Measurements from ENCODE around the gene H1-8.
A peak's percentile ranks its signal among the peaks of the same experiment; 100 is the strongest.

The H1-8 gene

GRCh38 chr3:129571605-129572547, 28.9 kb downstream of the H1-8 start:
- no peak for DNase-seq (ENCODE audit: extremely low read depth in 1 of 2, low read depth in 1 of 2)

- DNase-seq (ENCODE audit: extremely low read depth in 1 of 2, low read depth in 1 of 2), result no peak
Observed at GRCh38 chr3:129572603-129573002, 29.6 kb downstream of the H1-8 start.

- DNase-seq (ENCODE audit: extremely low read depth in 1 of 2, low read depth in 1 of 2), result no peak
Observed at GRCh38 chr3:129573493-129573892, 30.5 kb downstream of the H1-8 start.

GRCh38 chr3:129574206-129574605, 31.2 kb downstream of the H1-8 start:
- no peak for DNase-seq (ENCODE audit: extremely low read depth in 1 of 2, low read depth in 1 of 2)

GRCh38 chr3:129575233-129575996, 32.4 kb downstream of the H1-8 start:
- DNase-seq (ENCODE audit: extremely low read depth in 1 of 2, low read depth in 1 of 2), result no peak

- DNase-seq (ENCODE audit: extremely low read depth in 1 of 2, low read depth in 1 of 2), result no peak
Observed at GRCh38 chr3:129575997-129576384, 33.0 kb downstream of the H1-8 start.

- peak; percentile 29 to 45 for DNase-seq (ENCODE audit: extremely low read depth in 1 of 2, low read depth in 1 of 2)
Observed at GRCh38 chr3:129576514-129577352, 33.8 kb downstream of the H1-8 start.

- no peak for DNase-seq (ENCODE audit: extremely low read depth in 1 of 2, low read depth in 1 of 2)
Observed at GRCh38 chr3:129577366-129577765, 34.4 kb downstream of the H1-8 start.

- DNase-seq (ENCODE audit: extremely low read depth in 1 of 2, low read depth in 1 of 2), result no peak
Observed at GRCh38 chr3:129577925-129578786, 35.2 kb downstream of the H1-8 start.

- no peak for DNase-seq (ENCODE audit: extremely low read depth in 1 of 2, low read depth in 1 of 2)
Observed at GRCh38 chr3:129579991-129580390, 37.0 kb downstream of the H1-8 start.

- no peak for DNase-seq (ENCODE audit: extremely low read depth in 1 of 2, low read depth in 1 of 2)
Observed at GRCh38 chr3:129581623-129582022, 38.6 kb downstream of the H1-8 start.

GRCh38 chr3:129582799-129583198, 39.8 kb downstream of the H1-8 start:
- DNase-seq (ENCODE audit: extremely low read depth in 1 of 2, low read depth in 1 of 2), result no peak

GRCh38 chr3:129583289-129583688, 40.3 kb downstream of the H1-8 start:
- DNase-seq (ENCODE audit: extremely low read depth in 1 of 2, low read depth in 1 of 2), result no peak

GRCh38 chr3:129584631-129585030, 41.7 kb downstream of the H1-8 start:
- no peak for DNase-seq (ENCODE audit: extremely low read depth in 1 of 2, low read depth in 1 of 2)

- no peak for DNase-seq (ENCODE audit: extremely low read depth in 1 of 2, low read depth in 1 of 2)
Observed at GRCh38 chr3:129585949-129586657, 43.1 kb downstream of the H1-8 start.

- DNase-seq (ENCODE audit: extremely low read depth in 1 of 2, low read depth in 1 of 2), result no peak
Observed at GRCh38 chr3:129586746-129587430, 43.9 kb downstream of the H1-8 start.

GRCh38 chr3:129587566-129588210, 44.7 kb downstream of the H1-8 start:
- no peak for DNase-seq (ENCODE audit: extremely low read depth in 1 of 2, low read depth in 1 of 2)

- DNase-seq (ENCODE audit: extremely low read depth in 1 of 2, low read depth in 1 of 2), result no peak
Observed at GRCh38 chr3:129590215-129590614, 47.2 kb downstream of the H1-8 start.
